ENCODE results near the gene SLC7A8. TPM values are rescaled to one million over a fixed set of nuclear protein-coding genes. Genes with fewer than 3 reads are reported as not detected.
"Not testable (repeated sequence)": the region's sequence is repeated elsewhere in the genome, so short reads cannot be mapped to it uniquely, and the experiment has no call there.

The SLC7A8 gene
- polyA plus RNA-seq, 1 experiment: 0.78 TPM

- no peak overlapping the region for H3K27ac ChIP-seq (ENCODE audit: low read depth, low read length)
- H3K4me3 ChIP-seq (ENCODE audit: low read depth, low read length): no peak overlapping the region
- no peaks in the 10 kb centered on the region for H3K27me3 ChIP-seq (ENCODE audit: control insufficient read depth, insufficient read depth, low read length)
- no peak for DNase-seq (ENCODE audit: low read depth, low spot score)
- POLR2A ChIA-PET: interaction anchor here (1.6 to 1.7 kb wide), 2 partner anchors 15 to 41 kb away, joined by 3 to 8 read pairs; partner anchors contain the start of genes ACIN1 and C14orf119
- CTCF ChIA-PET: interaction anchor here (0.7 to 6.6 kb wide), 23 partner anchors 11 to 127 kb away, joined by 3 to 152 read pairs (median 7); partner anchors contain the start of genes ACIN1, AJUBA, C14orf119 and CDH24
- H3K9me3 ChIP-seq (ENCODE audit: control insufficient read depth, insufficient read depth, low read length): peaks cover 4% of the 10 kb centered on the region; the same call in 1 of the 2 replicates
- TF ChIP-seq CTCF (IDR thresholded peaks at IDR 0.05; ENCODE audit: low read depth, low read length): no peak
Observed at GRCh38 chr14:23109769-23110168, 73.7 kb downstream of the SLC7A8 start.

- H3K4me3 ChIP-seq (ENCODE audit: low read depth, low read length); DNase-seq (ENCODE audit: low read depth, low spot score); H3K9me3 ChIP-seq (ENCODE audit: control insufficient read depth, insufficient read depth, low read length); H3K27me3 ChIP-seq (ENCODE audit: control insufficient read depth, insufficient read depth, low read length); H3K27ac ChIP-seq (ENCODE audit: low read depth, low read length): not testable (repeated sequence)
- POLR2A ChIA-PET: interaction anchor here (1.6 kb wide), 1 partner anchor 39 kb away, joined by 3 read pairs; no protein-coding TSS in a partner anchor
- CTCF ChIA-PET: interaction anchor here (0.7 to 6.6 kb wide), 17 partner anchors 8 to 551 kb away, joined by 3 to 152 read pairs (median 9); partner anchors contain the start of gene CDH24
Observed at GRCh38 chr14:23108169-23108568, 75.3 kb downstream of the SLC7A8 start.

- H3K27me3 ChIP-seq (ENCODE audit: control insufficient read depth, insufficient read depth, low read length); DNase-seq (ENCODE audit: low read depth, low spot score); H3K9me3 ChIP-seq (ENCODE audit: control insufficient read depth, insufficient read depth, low read length); H3K27ac ChIP-seq (ENCODE audit: low read depth, low read length); H3K4me3 ChIP-seq (ENCODE audit: low read depth, low read length); POLR2A ChIA-PET; CTCF ChIA-PET: not testable (repeated sequence)
Observed at GRCh38 chr14:23107620-23108019, 75.8 kb downstream of the SLC7A8 start.

- no peak for TF ChIP-seq CTCF (IDR thresholded peaks at IDR 0.05; ENCODE audit: low read depth, low read length)
- no peak for DNase-seq (ENCODE audit: low read depth, low spot score)
- Histone ChIP-seq H3K9me3 (ENCODE audit: control insufficient read depth, insufficient read depth, low read length) (peaks cover 4% of the 10 kb centered on the region; the same call in 1 of the 2 replicates), H3K27me3 (ENCODE audit: control insufficient read depth, insufficient read depth, low read length) (no peaks in the 10 kb centered on the region), H3K27ac (ENCODE audit: low read depth, low read length) (no peak overlapping the region), H3K4me3 (ENCODE audit: low read depth, low read length) (no peak overlapping the region)
- POLR2A ChIA-PET: interaction anchor here (0.8 kb wide), 1 partner anchor 12 kb away, joined by 3 read pairs; the partner anchor contains the start of genes ACIN1 and C14orf119
- CTCF ChIA-PET: interaction anchor here (0.6 to 2.2 kb wide), 7 partner anchors 23 to 123 kb away, joined by 3 to 15 read pairs (median 5); no protein-coding TSS in a partner anchor
Observed at GRCh38 chr14:23106747-23107045, 76.8 kb downstream of the SLC7A8 start.

GRCh38 chr14:23105348-23105824 is 78.1 kb downstream of the SLC7A8 start:
- POLR2A ChIA-PET: no interaction called here
- Histone ChIP-seq H3K27me3 (ENCODE audit: control insufficient read depth, insufficient read depth, low read length) (no peaks in the 10 kb centered on the region), H3K27ac (ENCODE audit: low read depth, low read length) (no peak overlapping the region), H3K9me3 (ENCODE audit: control insufficient read depth, insufficient read depth, low read length) (peaks cover 4% of the 10 kb centered on the region; the same call in 1 of the 2 replicates), H3K4me3 (ENCODE audit: low read depth, low read length) (no peak overlapping the region)
- no peak for DNase-seq (ENCODE audit: low read depth, low spot score)
- TF ChIP-seq CTCF (IDR thresholded peaks at IDR 0.05; ENCODE audit: low read depth, low read length): no peak
- CTCF ChIA-PET: interaction anchor here (0.7 to 2.2 kb wide), 4 partner anchors 15 to 119 kb away, joined by 10 to 15 read pairs (median 12); no protein-coding TSS in a partner anchor

Measured in AG04450 (cell line).